Gastrocnemius medialis (tissue), 4 donors: ENCODE measurements around the gene C1QTNF8.

Experiments
- CTCF ChIP-seq, 5 experiments: fragments of 450-650 bp in 3 of 5; fragments of 200-600 bp in 2 of 5; sonication (generic) in 2 of 5; IDR thresholded peaks in 4 of 5; conservative IDR thresholded peaks in 1 of 5; 1 replicate in 4 of 5; 2 replicates in 1 of 5; pipeline ENCODE4 v1.5.1; 2016 to 2019; ENCODE audit warnings: antibody characterized with exemption in 5 of 5, mild to moderate bottlenecking in 3 of 5, moderate library complexity in 3 of 5
- POLR2A ChIP-seq, 2 donors: fragments of 450-650 bp; IDR thresholded peaks; one replicate each; pipeline ENCODE4 v1.6.1; 2017; ENCODE audit warnings: antibody characterized with exemption in 2 of 2, mild to moderate bottlenecking in 2 of 2, moderate library complexity in 2 of 2

- TF ChIP-seq CTCF (IDR thresholded peaks at IDR 0.05 in 4 of 5, conservative IDR thresholded peaks at IDR 0.05 in 1 of 5) (no peak), POLR2A (IDR thresholded peaks at IDR 0.05) (no peak)
Measured at GRCh38 chr16:1071561-1072225, 24.4 kb downstream of the C1QTNF8 start.
